Thyroid gland (tissue), 4 donors: ENCODE data around the gene CNOT2. TPM values are rescaled to one million over a fixed set of nuclear protein-coding genes. Genes with fewer than 3 reads are reported as not detected.

ENCODE experiments used
- DNase-seq, 2 donors: peaks; one replicate each; pipeline ENCODE4 v3.0.0-alpha.2; 2019
- H3K27ac ChIP-seq, 3 donors: fragments of 200-600 bp; sonication (generic); 1 replicate in 2 of 3; 2 replicates in 1 of 3; pipeline ENCODE4 v1.5.1; 2016 to 2019; ENCODE audit warnings: mild to moderate bottlenecking in 1 of 3, moderate library complexity in 1 of 3
- H3K27me3 ChIP-seq: fragments of 200-600 bp; sonication (generic); one replicate; pipeline ENCODE4 v1.5.1; 2019
- H3K36me3 ChIP-seq, 2 donors: fragments of 200-600 bp; sonication (generic); one replicate each; pipeline ENCODE4 v1.5.1; 2016 to 2019
- H3K4me1 ChIP-seq, 2 donors: fragments of 200-600 bp; sonication (generic); one replicate each; pipeline ENCODE4 v1.5.1; 2017 to 2019
- H3K4me3 ChIP-seq, 3 donors: fragments of 200-600 bp; sonication (generic); replicated peaks in 1 of 3; 1 replicate in 2 of 3; 2 replicates in 1 of 3; pipeline ENCODE4 v1.5.1; 2016; ENCODE audit warnings: mild to moderate bottlenecking in 1 of 3
- H3K9me3 ChIP-seq: fragments of 200-600 bp; sonication (generic); one replicate; pipeline ENCODE4 v1.5.1; 2017
- CTCF ChIP-seq, 6 experiments: fragments of 200-600 bp in 3 of 6; fragments of 450-650 bp in 3 of 6; sonication (generic) in 3 of 6; IDR thresholded peaks; one replicate each; pipeline ENCODE4 v1.5.1; 2016 to 2019; ENCODE audit warnings: antibody characterized with exemption in 6 of 6, mild to moderate bottlenecking in 2 of 6, inconsistent platforms in 1 of 6, moderate library complexity in 1 of 6
- POLR2A ChIP-seq, 2 donors: fragments of 450-650 bp; IDR thresholded peaks; one replicate each; pipeline ENCODE4 v1.6.1; 2017; ENCODE audit warnings: antibody characterized with exemption in 2 of 2, mild to moderate bottlenecking in 2 of 2, moderate library complexity in 1 of 2
- WGBS, 2 donors: methylation state at CpG; one replicate each; pipeline ENCODE4 v1.1.5; 2017; 5-methylcytosine and 5-hydroxymethylcytosine counted together
- intact Hi-C: fragments of 100-400 bp; cut with DNase I; formaldehyde crosslinking; loops from one replicate; pipeline ENCODE4 v1.15.1; 2023
- total RNA-seq, 4 donors: library from RNA; depleted of rRNA; stranded (reverse); fragments of >200 nt; gene quantifications; one replicate each; pipeline ENCODE4 v1.2.3, GENCODE V29; 2016

The CNOT2 gene
- total RNA-seq, 4 donors from 2014 or later = 162 to 245 (median 173) TPM

- intact Hi-C loops = loop anchor here (10.0 kb wide), 1 partner anchor 455 kb away; no protein-coding TSS in a partner anchor
- H3K4me1 ChIP-seq = no peaks in the 10 kb centered on the region
- no peak overlapping the region for H3K4me3 ChIP-seq
- H3K27me3 ChIP-seq = no peaks in the 10 kb centered on the region
- WGBS, 2 donors = 95 to 98% methylated on average over 1 of the region's 1 CpG
- no peak for DNase-seq
- peaks cover under 1 to 5% of the 10 kb centered on the region in 2 donors for H3K36me3 ChIP-seq
- H3K27ac ChIP-seq = no peak overlapping the region
- H3K9me3 ChIP-seq = no peaks in the 10 kb centered on the region
- TF ChIP-seq POLR2A (IDR thresholded peaks at IDR 0.05) = no peak
- TF ChIP-seq CTCF (IDR thresholded peaks at IDR 0.05) = no peak
Measured at GRCh38 chr12:70359458-70360197, 116.4 kb downstream of the CNOT2 start.

GRCh38 chr12:70360218-70360617 is 117.0 kb downstream of the CNOT2 start:
- Histone ChIP-seq H3K4me3 (no peak overlapping the region), H3K9me3 (no peaks in the 10 kb centered on the region), H3K27me3 (no peaks in the 10 kb centered on the region), H3K4me1 (peaks cover 3 to 4% of the 10 kb centered on the region in 2 donors), H3K36me3 (peaks cover 0 to 2% of the 10 kb centered on the region in 2 donors), H3K27ac (no peak overlapping the region)
- TF ChIP-seq POLR2A (IDR thresholded peaks at IDR 0.05) (no peak), CTCF (IDR thresholded peaks at IDR 0.05) (no peak)
- intact Hi-C loops = loop anchor here (10.0 kb wide), 1 partner anchor 455 kb away; no protein-coding TSS in a partner anchor
- no peak for DNase-seq

- intact Hi-C loops = loop anchor here (5.0 to 10.0 kb wide), 2 partner anchors 123 to 460 kb away; partner anchors contain the start of gene CNOT2
- H3K4me3 ChIP-seq = no peak overlapping the region
- peaks cover 7 to 14% of the 10 kb centered on the region in 2 donors for H3K4me1 ChIP-seq
- no peaks in the 10 kb centered on the region for H3K27me3 ChIP-seq
- DNase-seq = peak in 1 of 2 donors; percentile 2
- TF ChIP-seq CTCF (IDR thresholded peaks at IDR 0.05) (no peak), POLR2A (IDR thresholded peaks at IDR 0.05) (no peak)
- no peak overlapping the region for H3K27ac ChIP-seq
- H3K36me3 ChIP-seq = no peaks in the 10 kb centered on the region
- H3K9me3 ChIP-seq = no peaks in the 10 kb centered on the region
- 26 to 28% methylated on average over 16 of the region's 16 CpGs for WGBS, 2 donors
Measured at GRCh38 chr12:70364695-70365397, 121.6 kb downstream of the CNOT2 start.

GRCh38 chr12:70365398-70365647 is 122.1 kb downstream of the CNOT2 start:
- H3K36me3 ChIP-seq = no peaks in the 10 kb centered on the region
- H3K27me3 ChIP-seq = no peaks in the 10 kb centered on the region
- peaks cover 7 to 14% of the 10 kb centered on the region in 2 donors for H3K4me1 ChIP-seq
- intact Hi-C loops = loop anchor here (5.0 to 10.0 kb wide), 2 partner anchors 123 to 461 kb away; partner anchors contain the start of gene CNOT2
- DNase-seq = no peak
- peak overlapping the region; percentile 46 to 82 (median 58) for H3K4me3 ChIP-seq
- no peak for TF ChIP-seq POLR2A (IDR thresholded peaks at IDR 0.05)
- TF ChIP-seq CTCF (IDR thresholded peaks at IDR 0.05) = no peak
- 2 to 9% methylated on average over 5 to 6 of the region's 6 CpGs for WGBS, 2 donors
- H3K27ac ChIP-seq = no peak overlapping the region
- no peaks in the 10 kb centered on the region for H3K9me3 ChIP-seq
